Upper lobe of left lung (tissue), 4 donors: ENCODE data around the gene HSPB3.
"Not testable (repeated sequence)": the region's sequence is repeated elsewhere in the genome, so short reads cannot be mapped to it uniquely, and the experiment has no call there.

Source experiments
- EP300 ChIP-seq, 4 donors: sonication (generic); formaldehyde crosslinking; IDR thresholded peaks; one replicate each; pipeline ENCODE4 v1.5.1; 2017; ENCODE audit warnings: antibody characterized with exemption in 4 of 4, control low read depth in 2 of 4
- POLR2A ChIP-seq, 4 donors: fragments of 450-650 bp; IDR thresholded peaks; one replicate each; pipeline ENCODE4 v1.5.1; 2016 to 2017; ENCODE audit warnings: antibody characterized with exemption in 4 of 4, mild to moderate bottlenecking in 2 of 4
- TF ChIP-seq, protein P1 (sequence below), 6 experiments: fragments of 450-650 bp in 4 of 6; fragments of 200-600 bp in 2 of 6; sonication (generic) in 2 of 6; IDR thresholded peaks; one replicate each; pipeline ENCODE4 v1.5.1; 2016 to 2019; ENCODE audit warnings: antibody characterized with exemption in 6 of 6

DNA sequence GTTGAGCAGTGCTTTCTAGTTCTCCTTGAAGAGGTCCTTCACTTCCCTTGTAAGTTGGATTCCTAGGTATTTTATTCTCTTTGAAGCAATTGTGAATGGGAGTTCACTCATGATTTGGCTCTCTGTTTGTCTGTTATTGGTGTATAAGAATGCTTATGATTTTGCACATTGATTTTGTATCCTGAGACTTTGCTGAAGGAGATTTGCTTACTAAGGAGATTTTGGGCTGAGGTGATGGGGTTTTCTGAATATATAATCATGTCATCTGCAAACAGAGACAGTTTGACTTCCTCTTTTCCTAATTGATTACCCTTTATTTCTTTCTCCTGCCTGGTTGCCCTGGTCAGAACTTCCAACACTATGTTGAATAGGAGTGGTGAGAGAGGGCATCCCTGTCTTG, 30.2 kb downstream of the HSPB3 start:
- TF ChIP-seq, protein P1, sequence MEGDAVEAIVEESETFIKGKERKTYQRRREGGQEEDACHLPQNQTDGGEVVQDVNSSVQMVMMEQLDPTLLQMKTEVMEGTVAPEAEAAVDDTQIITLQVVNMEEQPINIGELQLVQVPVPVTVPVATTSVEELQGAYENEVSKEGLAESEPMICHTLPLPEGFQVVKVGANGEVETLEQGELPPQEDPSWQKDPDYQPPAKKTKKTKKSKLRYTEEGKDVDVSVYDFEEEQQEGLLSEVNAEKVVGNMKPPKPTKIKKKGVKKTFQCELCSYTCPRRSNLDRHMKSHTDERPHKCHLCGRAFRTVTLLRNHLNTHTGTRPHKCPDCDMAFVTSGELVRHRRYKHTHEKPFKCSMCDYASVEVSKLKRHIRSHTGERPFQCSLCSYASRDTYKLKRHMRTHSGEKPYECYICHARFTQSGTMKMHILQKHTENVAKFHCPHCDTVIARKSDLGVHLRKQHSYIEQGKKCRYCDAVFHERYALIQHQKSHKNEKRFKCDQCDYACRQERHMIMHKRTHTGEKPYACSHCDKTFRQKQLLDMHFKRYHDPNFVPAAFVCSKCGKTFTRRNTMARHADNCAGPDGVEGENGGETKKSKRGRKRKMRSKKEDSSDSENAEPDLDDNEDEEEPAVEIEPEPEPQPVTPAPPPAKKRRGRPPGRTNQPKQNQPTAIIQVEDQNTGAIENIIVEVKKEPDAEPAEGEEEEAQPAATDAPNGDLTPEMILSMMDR (IDR thresholded peaks at IDR 0.05): not testable (repeated sequence)
- not testable (repeated sequence) for TF ChIP-seq POLR2A, EP300 (IDR thresholded peaks at IDR 0.05)
